ENCODE results near the gene CFAP57.

- TF ChIP-seq, protein P1, sequence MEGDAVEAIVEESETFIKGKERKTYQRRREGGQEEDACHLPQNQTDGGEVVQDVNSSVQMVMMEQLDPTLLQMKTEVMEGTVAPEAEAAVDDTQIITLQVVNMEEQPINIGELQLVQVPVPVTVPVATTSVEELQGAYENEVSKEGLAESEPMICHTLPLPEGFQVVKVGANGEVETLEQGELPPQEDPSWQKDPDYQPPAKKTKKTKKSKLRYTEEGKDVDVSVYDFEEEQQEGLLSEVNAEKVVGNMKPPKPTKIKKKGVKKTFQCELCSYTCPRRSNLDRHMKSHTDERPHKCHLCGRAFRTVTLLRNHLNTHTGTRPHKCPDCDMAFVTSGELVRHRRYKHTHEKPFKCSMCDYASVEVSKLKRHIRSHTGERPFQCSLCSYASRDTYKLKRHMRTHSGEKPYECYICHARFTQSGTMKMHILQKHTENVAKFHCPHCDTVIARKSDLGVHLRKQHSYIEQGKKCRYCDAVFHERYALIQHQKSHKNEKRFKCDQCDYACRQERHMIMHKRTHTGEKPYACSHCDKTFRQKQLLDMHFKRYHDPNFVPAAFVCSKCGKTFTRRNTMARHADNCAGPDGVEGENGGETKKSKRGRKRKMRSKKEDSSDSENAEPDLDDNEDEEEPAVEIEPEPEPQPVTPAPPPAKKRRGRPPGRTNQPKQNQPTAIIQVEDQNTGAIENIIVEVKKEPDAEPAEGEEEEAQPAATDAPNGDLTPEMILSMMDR (IDR thresholded peaks at IDR 0.05), result no peak
- TF ChIP-seq POLR2AphosphoS5 (IDR thresholded peaks at IDR 0.05; ENCODE audit: insufficient read depth in 1 of 2, low read depth in 1 of 2), result no peak
Observed at GRCh38 chr1:43144237-43144636, 27.9 kb upstream of the CFAP57 start.

All from vagina (tissue), 2 donors.